HUES48 (cell line): ENCODE results near the gene RARRES1.

Source experiments
- H3K27ac ChIP-seq: one replicate; pipeline ENCODE4 v1.7.0; 2013; ENCODE audit warnings: low read depth, low read length, inconsistent platforms
- H3K27me3 ChIP-seq: 2 replicates; pipeline ENCODE4 v1.6.1; 2013; ENCODE audit warnings: mild to moderate bottlenecking, low read length; ENCODE audit not compliant: control insufficient read depth, insufficient read depth
- H3K36me3 ChIP-seq: 2 replicates; pipeline ENCODE4 v1.6.1; 2013; ENCODE audit warnings: low read length; ENCODE audit not compliant: control insufficient read depth, insufficient read depth
- H3K4me1 ChIP-seq: 2 replicates; pipeline ENCODE4 v1.6.1; 2013; ENCODE audit warnings: mild to moderate bottlenecking, low read length; ENCODE audit not compliant: control insufficient read depth, insufficient read depth
- H3K4me3 ChIP-seq: 2 replicates; pipeline ENCODE4 v1.5.1; 2013; ENCODE audit warnings: mild to moderate bottlenecking, low read depth, low read length
- H3K9ac ChIP-seq: 2 replicates; pipeline ENCODE4 v1.6.1; 2013; ENCODE audit warnings: mild to moderate bottlenecking, low read depth, low read length, moderate library complexity
- H3K9me3 ChIP-seq: 2 replicates; pipeline ENCODE4 v1.6.1; 2013; ENCODE audit warnings: low read length; ENCODE audit not compliant: control insufficient read depth, insufficient read depth

Gene RARRES1

GRCh38 chr3:158762701-158763100, 30.4 kb upstream of the RARRES1 start:
- Histone ChIP-seq H3K27me3 (no peaks in the 10 kb centered on the region), H3K4me3 (no peak overlapping the region), H3K4me1 (no peaks in the 10 kb centered on the region), H3K9me3 (no peaks in the 10 kb centered on the region), H3K27ac (no peak overlapping the region), H3K9ac (no peak overlapping the region), H3K36me3 (no peaks in the 10 kb centered on the region)

GRCh38 chr3:158761350-158761749, 29.1 kb upstream of the RARRES1 start:
- no peaks in the 10 kb centered on the region for H3K27me3 ChIP-seq
- no peak overlapping the region for H3K27ac ChIP-seq
- H3K9ac ChIP-seq, result no peak overlapping the region
- no peaks in the 10 kb centered on the region for H3K36me3 ChIP-seq
- H3K4me3 ChIP-seq, result no peak overlapping the region
- H3K9me3 ChIP-seq, result no peaks in the 10 kb centered on the region
- H3K4me1 ChIP-seq, result no peaks in the 10 kb centered on the region

GRCh38 chr3:158755421-158755820, 23.2 kb upstream of the RARRES1 start:
- H3K36me3 ChIP-seq, result no peaks in the 10 kb centered on the region
- no peaks in the 10 kb centered on the region for H3K27me3 ChIP-seq
- no peak overlapping the region for H3K9ac ChIP-seq

GRCh38 chr3:158753854-158754253, 21.6 kb upstream of the RARRES1 start:
- H3K4me1 ChIP-seq, result no peaks in the 10 kb centered on the region
- H3K9me3 ChIP-seq, result no peaks in the 10 kb centered on the region
- no peak overlapping the region for H3K9ac ChIP-seq
- no peaks in the 10 kb centered on the region for H3K27me3 ChIP-seq
- no peak overlapping the region for H3K27ac ChIP-seq
- no peak overlapping the region for H3K4me3 ChIP-seq
- H3K36me3 ChIP-seq, result no peaks in the 10 kb centered on the region

More at GRCh38 chr3:158755421-158755820, 23.2 kb upstream of the RARRES1 start:
- Histone ChIP-seq H3K4me1 (no peaks in the 10 kb centered on the region), H3K9me3 (no peaks in the 10 kb centered on the region), H3K4me3 (no peak overlapping the region), H3K27ac (no peak overlapping the region)

- no peaks in the 10 kb centered on the region for H3K9me3 ChIP-seq
- H3K36me3 ChIP-seq, result no peaks in the 10 kb centered on the region
- no peak overlapping the region for H3K4me3 ChIP-seq
- no peaks in the 10 kb centered on the region for H3K27me3 ChIP-seq
- H3K27ac ChIP-seq, result no peak overlapping the region
- no peak overlapping the region for H3K9ac ChIP-seq
- no peaks in the 10 kb centered on the region for H3K4me1 ChIP-seq
Measured at GRCh38 chr3:158751316-158751715, 19.1 kb upstream of the RARRES1 start.

- Histone ChIP-seq H3K27me3 (no peaks in the 10 kb centered on the region), H3K4me1 (no peaks in the 10 kb centered on the region), H3K9me3 (no peaks in the 10 kb centered on the region), H3K4me3 (no peak overlapping the region), H3K9ac (no peak overlapping the region), H3K36me3 (no peaks in the 10 kb centered on the region), H3K27ac (no peak overlapping the region)
Measured at GRCh38 chr3:158750016-158750415, 17.8 kb upstream of the RARRES1 start.

- H3K4me3 ChIP-seq, result no peak overlapping the region
- no peaks in the 10 kb centered on the region for H3K36me3 ChIP-seq
- H3K9me3 ChIP-seq, result no peaks in the 10 kb centered on the region
- H3K27ac ChIP-seq, result no peak overlapping the region
- H3K9ac ChIP-seq, result no peak overlapping the region
- H3K4me1 ChIP-seq, result no peaks in the 10 kb centered on the region
- H3K27me3 ChIP-seq, result no peaks in the 10 kb centered on the region
Measured at GRCh38 chr3:158749526-158749925, 17.3 kb upstream of the RARRES1 start.

- Histone ChIP-seq H3K36me3 (no peaks in the 10 kb centered on the region), H3K27me3 (no peaks in the 10 kb centered on the region), H3K4me3 (no peak overlapping the region), H3K9ac (no peak overlapping the region), H3K27ac (no peak overlapping the region), H3K9me3 (no peaks in the 10 kb centered on the region), H3K4me1 (no peaks in the 10 kb centered on the region)
Measured at GRCh38 chr3:158748237-158748828, 16.1 kb upstream of the RARRES1 start.

GRCh38 chr3:158747417-158747816, 15.2 kb upstream of the RARRES1 start:
- Histone ChIP-seq H3K4me3 (no peak overlapping the region), H3K27me3 (no peaks in the 10 kb centered on the region), H3K9ac (no peak overlapping the region), H3K4me1 (no peaks in the 10 kb centered on the region), H3K9me3 (no peaks in the 10 kb centered on the region), H3K36me3 (no peaks in the 10 kb centered on the region), H3K27ac (no peak overlapping the region)

- no peaks in the 10 kb centered on the region for H3K4me1 ChIP-seq
- H3K36me3 ChIP-seq, result no peaks in the 10 kb centered on the region
- no peak overlapping the region for H3K4me3 ChIP-seq
- no peak overlapping the region for H3K27ac ChIP-seq
- no peaks in the 10 kb centered on the region for H3K27me3 ChIP-seq
- H3K9ac ChIP-seq, result no peak overlapping the region
- no peaks in the 10 kb centered on the region for H3K9me3 ChIP-seq
Measured at GRCh38 chr3:158745551-158745950, 13.3 kb upstream of the RARRES1 start.

- H3K36me3 ChIP-seq, result no peaks in the 10 kb centered on the region
- no peak overlapping the region for H3K27ac ChIP-seq
- H3K4me1 ChIP-seq, result no peaks in the 10 kb centered on the region
- no peak overlapping the region for H3K4me3 ChIP-seq
- no peaks in the 10 kb centered on the region for H3K9me3 ChIP-seq
- H3K9ac ChIP-seq, result no peak overlapping the region
- H3K27me3 ChIP-seq, result no peaks in the 10 kb centered on the region
Measured at GRCh38 chr3:158744567-158745288, 12.5 kb upstream of the RARRES1 start.
